Effector memory CD4-positive, alpha-beta T cell (primary cell): ENCODE results near the gene FAM193B.

Source experiments
- DNase-seq, 3 donors: peaks; one replicate each; pipeline ENCODE4 v3.0.0-alpha.2; 2020
- H3K27ac ChIP-seq: 2 replicates; pipeline ENCODE4 v1.7.0; 2013; ENCODE audit warnings: mild to moderate bottlenecking, low read length, moderate library complexity; ENCODE audit not compliant: insufficient read depth, poor library complexity, severe bottlenecking
- H3K27me3 ChIP-seq: replicated peaks from 2 replicates; pipeline ENCODE4 v1.7.0; 2013; ENCODE audit warnings: mild to moderate bottlenecking, low read length; ENCODE audit not compliant: insufficient read depth, control insufficient read depth, poor library complexity, severe bottlenecking
- H3K36me3 ChIP-seq: 2 replicates; pipeline ENCODE4 v1.7.0; 2013; ENCODE audit warnings: mild to moderate bottlenecking, low read length, moderate library complexity; ENCODE audit not compliant: control insufficient read depth, insufficient read depth
- H3K4me1 ChIP-seq: 2 replicates; pipeline ENCODE4 v1.7.0; 2013; ENCODE audit warnings: low read length, mild to moderate bottlenecking; ENCODE audit not compliant: control insufficient read depth, insufficient read depth, poor library complexity, severe bottlenecking
- H3K4me3 ChIP-seq: 2 replicates; pipeline ENCODE4 v1.7.0; 2013; ENCODE audit warnings: low read length, low read depth, mild to moderate bottlenecking; ENCODE audit not compliant: insufficient read depth, poor library complexity, severe bottlenecking
- H3K9me3 ChIP-seq: 2 replicates; pipeline ENCODE4 v1.7.0; 2013; ENCODE audit warnings: mild to moderate bottlenecking, low read length, moderate library complexity; ENCODE audit not compliant: control insufficient read depth

The FAM193B gene

DNA sequence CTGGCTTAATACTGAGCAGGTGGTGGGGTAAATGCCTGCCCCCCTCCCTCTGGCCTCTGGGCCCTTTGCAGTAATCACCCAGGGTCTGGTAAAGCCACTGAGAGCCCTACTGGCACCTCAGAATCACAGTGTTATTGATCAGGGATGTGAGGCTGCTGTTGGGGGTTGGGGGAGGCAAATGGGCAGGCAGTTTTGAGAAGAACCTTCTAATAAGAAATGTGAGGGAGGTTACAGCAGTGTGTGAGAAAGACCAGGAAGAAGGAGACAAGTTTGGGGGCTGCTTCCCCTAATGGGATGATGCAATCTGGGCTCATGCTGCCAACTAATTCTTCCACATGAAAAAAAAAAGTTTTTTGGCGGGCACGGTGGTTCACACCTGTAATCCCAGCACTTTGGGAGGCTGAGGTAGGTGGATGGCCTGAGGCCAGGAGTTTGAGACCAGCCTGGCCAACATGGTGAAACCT is 42.4 kb upstream of the FAM193B start:
- Histone ChIP-seq H3K36me3 (peaks cover 34% of the 10 kb centered on the region), H3K27me3 (no peaks in the 10 kb centered on the region), H3K27ac (no peak overlapping the region), H3K4me1 (peaks cover 18% of the 10 kb centered on the region), H3K9me3 (no peaks in the 10 kb centered on the region), H3K4me3 (no peak overlapping the region)
- no peak for DNase-seq

DNA sequence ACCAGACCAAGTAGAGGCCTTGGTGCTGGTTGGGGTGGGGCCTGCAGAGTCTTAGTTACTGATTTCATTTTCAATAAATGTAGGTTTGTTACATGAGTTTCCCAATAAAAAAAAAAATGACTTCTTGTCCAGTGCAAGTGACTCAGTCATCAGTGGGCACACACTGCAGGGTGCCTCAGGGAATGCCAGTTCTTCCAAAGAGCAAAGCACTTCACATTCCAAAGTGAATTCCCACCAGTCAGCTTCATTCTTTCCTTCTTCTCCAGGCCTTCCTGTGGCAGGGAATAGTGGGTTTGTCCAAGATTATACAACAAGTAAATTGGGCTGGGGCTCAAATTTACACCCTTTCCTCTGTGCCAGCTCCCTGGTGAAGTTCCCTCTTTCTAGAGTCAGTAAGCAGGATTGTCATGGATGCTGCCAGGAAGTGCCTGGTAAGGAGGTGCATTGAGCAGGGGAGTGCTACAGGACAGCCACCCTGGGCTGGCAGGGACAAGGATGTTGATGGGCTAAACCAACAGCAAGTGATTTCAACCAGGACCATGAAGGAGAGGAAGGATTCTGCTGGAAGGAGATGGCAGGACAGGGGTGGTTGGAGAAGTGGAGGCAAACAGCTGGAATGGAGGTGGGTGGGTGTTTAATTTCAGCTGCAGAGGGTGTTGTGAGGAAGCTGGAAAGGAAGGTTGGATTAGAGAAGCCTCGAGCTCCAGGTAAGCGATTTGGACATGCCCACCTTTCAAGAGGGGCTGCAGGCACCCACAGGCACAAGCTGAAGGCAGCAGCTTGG is 41.8 kb upstream of the FAM193B start:
- Histone ChIP-seq H3K4me1 (peaks cover 14% of the 10 kb centered on the region), H3K36me3 (peaks cover 34% of the 10 kb centered on the region), H3K27ac (no peak overlapping the region), H3K27me3 (no peaks in the 10 kb centered on the region), H3K9me3 (no peaks in the 10 kb centered on the region), H3K4me3 (no peak overlapping the region)
- no peak for DNase-seq

DNA sequence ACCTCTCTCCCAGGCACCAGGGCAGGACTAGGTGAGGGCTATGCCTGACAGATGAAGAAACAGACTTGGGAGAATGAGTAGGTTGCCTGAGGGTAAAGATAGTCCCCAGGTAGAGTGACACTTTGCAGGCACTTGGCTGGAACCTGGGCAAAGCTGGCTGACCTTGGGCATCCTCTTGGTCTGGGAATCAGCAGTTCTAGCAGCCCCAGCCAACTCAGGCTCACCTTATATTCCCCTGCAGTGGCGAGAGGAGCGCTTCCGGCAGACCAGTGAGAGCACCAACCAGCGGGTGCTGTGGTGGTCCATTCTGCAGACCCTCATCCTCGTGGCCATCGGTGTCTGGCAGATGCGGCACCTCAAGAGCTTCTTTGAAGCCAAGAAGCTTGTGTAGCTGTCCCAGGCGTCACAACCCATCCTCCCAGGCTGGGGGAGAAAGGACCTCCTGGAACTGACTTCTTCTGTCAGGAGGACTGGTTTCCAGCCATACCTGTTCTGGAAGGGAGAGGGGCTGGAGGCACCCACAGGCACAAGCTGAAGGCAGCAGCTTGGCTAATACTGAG is 40.7 kb upstream of the FAM193B start:
- Histone ChIP-seq H3K27me3 (no peaks in the 10 kb centered on the region), H3K4me1 (peaks cover 12% of the 10 kb centered on the region), H3K27ac (no peak overlapping the region), H3K4me3 (no peak overlapping the region), H3K36me3 (peaks cover 34% of the 10 kb centered on the region), H3K9me3 (no peaks in the 10 kb centered on the region)
- DNase-seq, result no peak

DNA sequence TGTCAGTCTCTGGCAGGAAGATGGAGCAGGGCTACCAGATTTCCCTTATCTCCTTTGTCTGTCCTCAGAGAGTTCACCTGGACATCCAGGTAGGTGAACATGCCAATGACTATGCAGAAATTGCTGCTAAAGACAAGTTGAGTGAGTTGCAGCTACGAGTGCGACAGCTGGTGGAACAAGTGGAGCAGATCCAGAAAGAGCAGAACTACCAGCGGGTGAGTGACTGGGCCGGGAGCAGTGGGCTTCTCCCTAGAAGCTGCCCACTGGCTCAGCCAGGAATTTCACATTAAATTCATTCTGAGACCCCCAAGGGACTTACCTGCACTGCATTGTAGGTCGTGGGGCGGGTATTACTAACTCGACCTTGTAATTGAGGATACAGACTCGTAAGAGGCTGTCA is 39.7 kb upstream of the FAM193B start:
- H3K4me1 ChIP-seq, result peaks cover 12% of the 10 kb centered on the region
- H3K4me3 ChIP-seq, result no peak overlapping the region
- H3K27me3 ChIP-seq, result no peaks in the 10 kb centered on the region
- no peak overlapping the region for H3K27ac ChIP-seq
- no peaks in the 10 kb centered on the region for H3K9me3 ChIP-seq
- DNase-seq, result no peak
- H3K36me3 ChIP-seq, result peaks cover 34% of the 10 kb centered on the region

DNA sequence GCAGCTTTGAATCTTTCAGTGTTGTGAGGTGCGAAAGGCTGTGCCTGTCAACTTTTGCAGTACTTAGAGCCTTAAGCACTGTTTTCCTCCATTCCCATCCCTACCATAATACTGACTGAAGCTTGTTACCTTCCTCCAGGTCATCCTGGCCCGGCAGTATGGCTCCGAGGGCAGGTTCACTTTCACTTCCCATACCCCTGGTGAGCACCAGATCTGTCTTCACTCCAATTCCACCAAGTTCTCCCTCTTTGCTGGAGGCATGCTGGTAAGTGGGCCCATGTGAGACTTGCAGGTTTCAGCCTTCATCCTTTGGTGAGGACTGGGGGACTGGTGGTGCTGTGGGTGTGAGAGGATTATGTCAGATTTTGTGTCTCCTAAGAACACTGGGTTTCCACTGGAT is 39.1 kb upstream of the FAM193B start:
- Histone ChIP-seq H3K4me1 (peaks cover 12% of the 10 kb centered on the region), H3K4me3 (peak overlapping the region; percentile 11), H3K36me3 (peaks cover 34% of the 10 kb centered on the region), H3K27ac (no peak overlapping the region), H3K9me3 (no peaks in the 10 kb centered on the region), H3K27me3 (no peaks in the 10 kb centered on the region)
- DNase-seq, result no peak

DNA sequence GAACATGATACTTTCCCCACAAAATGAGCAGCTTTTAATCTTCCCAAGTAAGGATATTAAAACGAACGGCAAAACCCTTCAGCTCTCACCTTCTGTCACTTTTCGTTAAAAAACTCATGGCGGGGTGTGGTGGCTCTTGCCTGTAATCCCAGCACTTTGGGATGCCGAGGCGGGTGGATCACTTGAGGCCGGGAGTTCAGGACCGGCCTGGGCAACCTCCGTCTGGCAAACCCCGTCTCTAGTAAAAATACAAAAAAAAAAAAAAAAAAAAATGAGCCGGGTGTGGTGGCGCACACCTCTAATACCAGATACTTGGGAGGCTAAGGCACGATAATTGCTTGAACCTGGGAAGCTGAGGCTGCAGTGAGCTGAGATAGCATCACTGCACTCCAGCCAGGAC is 38.5 kb upstream of the FAM193B start:
- H3K4me3 ChIP-seq, result peak overlapping the region; percentile 95
- peak overlapping the region; percentile 83 for H3K27ac ChIP-seq
- DNase-seq, result no peak
- H3K9me3 ChIP-seq, result no peaks in the 10 kb centered on the region
- H3K27me3 ChIP-seq, result no peaks in the 10 kb centered on the region
- peaks cover 34% of the 10 kb centered on the region for H3K36me3 ChIP-seq
- peaks cover 12% of the 10 kb centered on the region for H3K4me1 ChIP-seq

DNA sequence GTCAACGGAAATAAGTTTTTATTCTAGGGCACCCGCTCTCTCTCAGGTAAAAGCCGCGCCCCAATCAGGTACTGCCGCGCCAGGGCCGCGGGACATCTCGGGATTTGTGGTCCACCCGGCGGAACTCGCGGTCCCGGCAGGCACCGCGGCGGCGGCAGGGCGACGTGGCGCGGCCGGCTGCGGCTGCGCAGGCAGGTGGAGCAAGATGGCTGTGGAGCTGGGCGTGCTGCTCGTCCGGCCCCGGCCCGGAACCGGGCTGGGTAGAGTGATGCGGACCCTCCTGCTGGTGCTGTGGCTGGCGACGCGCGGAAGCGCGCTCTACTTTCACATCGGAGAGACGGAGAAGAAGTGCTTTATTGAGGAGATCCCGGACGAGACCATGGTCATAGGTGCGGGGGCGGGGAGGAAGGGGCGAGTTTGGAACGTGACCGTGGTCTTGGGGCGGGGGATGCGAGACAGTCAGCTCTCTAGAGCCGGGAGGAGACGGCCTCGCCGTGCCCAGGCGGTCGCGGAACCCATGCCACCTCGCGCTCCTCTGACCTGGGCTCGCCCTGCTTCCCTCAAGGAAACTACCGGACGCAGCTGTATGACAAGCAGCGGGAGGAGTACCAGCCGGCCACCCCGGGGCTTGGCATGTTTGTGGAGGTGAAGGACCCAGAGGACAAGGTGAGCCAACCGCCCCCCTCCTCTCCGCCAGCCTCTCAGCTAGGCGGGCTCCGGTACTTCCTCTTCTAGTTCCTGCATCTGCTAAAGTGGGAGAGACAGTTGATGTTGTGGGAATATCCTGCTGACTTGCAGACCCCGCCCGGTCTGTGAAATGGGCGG is 37.9 kb upstream of the FAM193B start, which contains the start of gene TMED9:
TSS of gene TMED9 (plus strand) at position 194 of the 825 bp plus-strand sequence. CDS start at position 206, 12 bp downstream.
- H3K9me3 ChIP-seq, result no peaks in the 10 kb centered on the region
- H3K4me3 ChIP-seq, result peak within 1 kb of the TSS; percentile 95
- DNase-seq, result peak; percentile 78 to 80 (median 80)
- peak within 1 kb of the TSS; percentile 83 for H3K27ac ChIP-seq
- H3K27me3 ChIP-seq, result no peaks in the 10 kb centered on the region
- peaks cover 12% of the 10 kb centered on the region for H3K4me1 ChIP-seq
- peaks cover 34% of the 10 kb centered on the region for H3K36me3 ChIP-seq

DNA sequence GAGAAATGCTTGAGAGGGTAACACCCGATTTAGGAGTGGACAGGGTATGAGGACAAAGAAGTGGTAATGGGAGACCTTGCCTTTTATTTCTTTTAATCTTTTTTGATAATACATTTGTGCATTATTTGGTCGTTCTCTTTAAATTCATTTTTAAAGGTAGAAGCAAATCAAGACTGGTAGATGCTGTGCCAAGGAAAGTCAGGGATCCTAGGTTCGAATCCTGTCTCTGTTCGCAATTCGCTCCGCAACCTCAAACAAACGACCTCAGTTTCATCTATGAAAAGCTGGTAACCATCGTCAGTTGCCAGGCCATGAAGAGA is 37.3 kb upstream of the FAM193B start:
- H3K36me3 ChIP-seq, result peaks cover 34% of the 10 kb centered on the region
- no peak for DNase-seq
- peak overlapping the region; percentile 95 for H3K4me3 ChIP-seq
- H3K4me1 ChIP-seq, result peaks cover 12% of the 10 kb centered on the region
- no peaks in the 10 kb centered on the region for H3K27me3 ChIP-seq
- no peaks in the 10 kb centered on the region for H3K9me3 ChIP-seq
- peak overlapping the region; percentile 83 for H3K27ac ChIP-seq

DNA sequence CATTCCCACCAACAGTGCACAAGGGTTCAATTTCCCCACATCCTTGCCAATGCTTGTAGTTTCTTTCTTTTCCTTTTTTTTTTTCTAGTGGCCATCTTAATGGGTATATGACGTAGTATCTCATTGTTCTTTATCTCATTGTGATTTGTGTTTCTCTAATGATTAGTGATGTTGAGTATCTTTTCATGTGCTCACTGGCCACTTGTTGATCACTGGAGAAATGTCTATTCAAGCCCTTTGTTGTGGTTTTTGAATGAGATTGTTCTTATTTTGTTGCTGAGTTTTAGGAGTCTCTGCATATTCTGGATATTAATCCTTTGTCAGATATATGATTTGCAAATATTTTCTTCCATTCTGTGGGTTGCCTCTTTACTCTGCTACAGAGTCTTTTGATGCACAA is 36.0 kb upstream of the FAM193B start:
- no peak overlapping the region for H3K4me3 ChIP-seq
- no peaks in the 10 kb centered on the region for H3K27me3 ChIP-seq
- no peaks in the 10 kb centered on the region for H3K9me3 ChIP-seq
- DNase-seq, result no peak
- no peak overlapping the region for H3K27ac ChIP-seq
- peaks cover 23% of the 10 kb centered on the region for H3K36me3 ChIP-seq
- H3K4me1 ChIP-seq, result peaks cover 12% of the 10 kb centered on the region
